ENCODE measurements around the gene ARSG. TPM values are rescaled to one million over a fixed set of nuclear protein-coding genes. Genes with fewer than 3 reads are reported as not detected.

Gene ARSG
- total RNA-seq, 1 donor from 2014 or later = 8.7 TPM

DNA sequence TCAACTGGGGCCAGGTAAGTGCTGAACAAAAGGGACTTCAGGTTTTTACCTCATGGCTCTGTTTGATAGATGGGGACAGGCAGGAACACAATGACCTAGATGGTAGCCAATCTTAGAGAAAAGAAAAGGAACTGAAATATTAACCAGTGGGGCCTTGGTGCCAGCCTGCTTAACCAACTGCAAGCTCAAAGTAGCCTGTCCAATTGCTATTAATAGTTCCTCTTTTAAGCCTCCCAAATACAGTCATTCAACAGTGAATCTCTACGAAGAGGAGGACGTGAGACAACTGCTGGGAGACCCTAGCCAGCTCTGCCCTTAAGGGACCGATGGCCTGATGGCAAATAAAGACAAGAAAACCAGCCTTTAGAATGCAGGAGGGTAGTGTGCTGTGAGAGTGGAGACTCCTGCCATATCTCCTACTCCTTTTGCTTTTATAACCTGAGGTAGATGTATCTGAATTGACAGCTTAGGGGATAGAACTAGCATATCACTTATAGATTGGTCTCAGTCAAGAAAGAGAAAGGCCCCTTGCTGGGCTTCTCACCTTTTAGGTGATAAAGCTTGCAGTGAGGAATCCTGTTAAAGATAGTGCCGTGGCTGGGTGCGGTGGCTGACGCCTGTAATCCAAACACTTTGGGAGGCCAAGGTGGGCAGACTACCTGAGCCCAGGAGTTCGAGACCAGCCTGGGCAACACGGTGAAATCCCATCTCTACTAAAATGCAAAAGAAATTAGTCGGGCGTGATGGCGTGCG is 28.3 kb downstream of the ARSG start:
- Mint-ChIP-seq H3K27me3 (ENCODE audit: unreplicated experiment) (no peaks in the 10 kb centered on the region), H3K9me3 (ENCODE audit: unreplicated experiment) (no peaks in the 10 kb centered on the region)

DNA sequence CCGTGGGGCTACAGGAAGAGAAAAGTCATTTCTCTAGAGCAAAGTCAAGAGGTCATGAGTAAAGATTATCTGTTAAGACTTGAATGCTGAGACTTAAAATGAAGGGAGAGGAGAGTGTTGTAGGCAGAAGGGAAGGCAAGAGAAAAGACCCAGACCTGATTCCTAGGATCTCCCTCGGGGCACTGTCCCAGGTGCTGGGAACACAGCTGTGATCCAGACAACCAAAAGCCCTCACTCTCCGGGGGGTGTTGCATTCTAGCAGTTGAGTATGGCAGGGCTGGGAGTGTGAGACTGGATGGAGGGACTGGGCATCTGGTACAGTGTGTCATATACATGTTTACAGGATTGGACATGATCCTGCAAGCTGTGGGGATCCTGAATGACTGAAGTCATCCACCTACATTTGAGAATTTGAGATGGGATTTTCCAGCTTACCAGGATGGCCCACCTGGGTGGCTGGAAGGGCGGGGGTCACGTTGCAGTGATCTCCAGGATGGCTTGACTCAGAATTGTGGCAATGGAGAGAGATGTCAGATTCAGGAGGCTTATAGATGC is 29.1 kb downstream of the ARSG start:
- no peaks in the 10 kb centered on the region for H3K36me3 Mint-ChIP-seq (ENCODE audit: unreplicated experiment)
- no peak for DNase-seq (ENCODE audit: extremely low spot score, unreplicated experiment)
- no peaks in the 10 kb centered on the region for H3K9me3 Mint-ChIP-seq (ENCODE audit: unreplicated experiment)
- H3K27ac Mint-ChIP-seq (ENCODE audit: unreplicated experiment) = no peak overlapping the region
- no peak overlapping the region for H3K4me3 Mint-ChIP-seq (ENCODE audit: unreplicated experiment)
- no peaks in the 10 kb centered on the region for H3K27me3 Mint-ChIP-seq (ENCODE audit: unreplicated experiment)
- peaks cover 8% of the 10 kb centered on the region for H3K4me1 Mint-ChIP-seq (ENCODE audit: unreplicated experiment)
- TF ChIP-seq, protein P1, sequence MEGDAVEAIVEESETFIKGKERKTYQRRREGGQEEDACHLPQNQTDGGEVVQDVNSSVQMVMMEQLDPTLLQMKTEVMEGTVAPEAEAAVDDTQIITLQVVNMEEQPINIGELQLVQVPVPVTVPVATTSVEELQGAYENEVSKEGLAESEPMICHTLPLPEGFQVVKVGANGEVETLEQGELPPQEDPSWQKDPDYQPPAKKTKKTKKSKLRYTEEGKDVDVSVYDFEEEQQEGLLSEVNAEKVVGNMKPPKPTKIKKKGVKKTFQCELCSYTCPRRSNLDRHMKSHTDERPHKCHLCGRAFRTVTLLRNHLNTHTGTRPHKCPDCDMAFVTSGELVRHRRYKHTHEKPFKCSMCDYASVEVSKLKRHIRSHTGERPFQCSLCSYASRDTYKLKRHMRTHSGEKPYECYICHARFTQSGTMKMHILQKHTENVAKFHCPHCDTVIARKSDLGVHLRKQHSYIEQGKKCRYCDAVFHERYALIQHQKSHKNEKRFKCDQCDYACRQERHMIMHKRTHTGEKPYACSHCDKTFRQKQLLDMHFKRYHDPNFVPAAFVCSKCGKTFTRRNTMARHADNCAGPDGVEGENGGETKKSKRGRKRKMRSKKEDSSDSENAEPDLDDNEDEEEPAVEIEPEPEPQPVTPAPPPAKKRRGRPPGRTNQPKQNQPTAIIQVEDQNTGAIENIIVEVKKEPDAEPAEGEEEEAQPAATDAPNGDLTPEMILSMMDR (IDR thresholded peaks at IDR 0.05) = no peak

More for the DNA sequence above, 28.3 kb downstream of the ARSG start:
- H3K4me1 Mint-ChIP-seq (ENCODE audit: unreplicated experiment) = peaks cover 8% of the 10 kb centered on the region
- no peak for DNase-seq (ENCODE audit: extremely low spot score, unreplicated experiment)
- H3K4me3 Mint-ChIP-seq (ENCODE audit: unreplicated experiment) = no peak overlapping the region
- H3K36me3 Mint-ChIP-seq (ENCODE audit: unreplicated experiment) = no peaks in the 10 kb centered on the region
- TF ChIP-seq, protein P1 (IDR thresholded peaks at IDR 0.05) = no peak
- no peak overlapping the region for H3K27ac Mint-ChIP-seq (ENCODE audit: unreplicated experiment)

- TF ChIP-seq, protein P1 (IDR thresholded peaks at IDR 0.05) = no peak
- Mint-ChIP-seq H3K4me1 (ENCODE audit: unreplicated experiment) (peaks cover 8% of the 10 kb centered on the region), H3K36me3 (ENCODE audit: unreplicated experiment) (no peaks in the 10 kb centered on the region), H3K9me3 (ENCODE audit: unreplicated experiment) (no peaks in the 10 kb centered on the region), H3K27me3 (ENCODE audit: unreplicated experiment) (no peaks in the 10 kb centered on the region), H3K27ac (ENCODE audit: unreplicated experiment) (no peak overlapping the region), H3K4me3 (ENCODE audit: unreplicated experiment) (no peak overlapping the region)
- no peak for DNase-seq (ENCODE audit: extremely low spot score, unreplicated experiment)
These were observed 29.8 kb downstream of the ARSG start for GRCh38 chr17:68320943-68321555.

- TF ChIP-seq, protein P1 (IDR thresholded peaks at IDR 0.05) = no peak
- H3K27me3 Mint-ChIP-seq (ENCODE audit: unreplicated experiment) = no peaks in the 10 kb centered on the region
- H3K27ac Mint-ChIP-seq (ENCODE audit: unreplicated experiment) = no peak overlapping the region
- H3K36me3 Mint-ChIP-seq (ENCODE audit: unreplicated experiment) = no peaks in the 10 kb centered on the region
- no peak overlapping the region for H3K4me3 Mint-ChIP-seq (ENCODE audit: unreplicated experiment)
- H3K4me1 Mint-ChIP-seq (ENCODE audit: unreplicated experiment) = peaks cover 8% of the 10 kb centered on the region
- no peak for DNase-seq (ENCODE audit: extremely low spot score, unreplicated experiment)
- no peaks in the 10 kb centered on the region for H3K9me3 Mint-ChIP-seq (ENCODE audit: unreplicated experiment)
These were observed 30.3 kb downstream of the ARSG start for GRCh38 chr17:68321556-68321954.

GRCh38 chr17:68322630-68323029 is 31.3 kb downstream of the ARSG start:
- Mint-ChIP-seq H3K27me3 (ENCODE audit: unreplicated experiment) (no peaks in the 10 kb centered on the region), H3K36me3 (ENCODE audit: unreplicated experiment) (no peaks in the 10 kb centered on the region), H3K4me1 (ENCODE audit: unreplicated experiment) (peaks cover 6% of the 10 kb centered on the region), H3K9me3 (ENCODE audit: unreplicated experiment) (no peaks in the 10 kb centered on the region), H3K4me3 (ENCODE audit: unreplicated experiment) (no peak overlapping the region), H3K27ac (ENCODE audit: unreplicated experiment) (no peak overlapping the region)
- TF ChIP-seq, protein P1 (IDR thresholded peaks at IDR 0.05) = no peak
- DNase-seq (ENCODE audit: extremely low spot score, unreplicated experiment) = no peak
